ENCODE measurements around the gene HSD17B8. TPM values are rescaled to one million over a fixed set of nuclear protein-coding genes. Genes with fewer than 3 reads are reported as not detected.

Gene HSD17B8
- 1.0 and 1.5 TPM in 2 replicates for total RNA-seq (2014; rRNA removed; shearing (Covaris generic))

DNA sequence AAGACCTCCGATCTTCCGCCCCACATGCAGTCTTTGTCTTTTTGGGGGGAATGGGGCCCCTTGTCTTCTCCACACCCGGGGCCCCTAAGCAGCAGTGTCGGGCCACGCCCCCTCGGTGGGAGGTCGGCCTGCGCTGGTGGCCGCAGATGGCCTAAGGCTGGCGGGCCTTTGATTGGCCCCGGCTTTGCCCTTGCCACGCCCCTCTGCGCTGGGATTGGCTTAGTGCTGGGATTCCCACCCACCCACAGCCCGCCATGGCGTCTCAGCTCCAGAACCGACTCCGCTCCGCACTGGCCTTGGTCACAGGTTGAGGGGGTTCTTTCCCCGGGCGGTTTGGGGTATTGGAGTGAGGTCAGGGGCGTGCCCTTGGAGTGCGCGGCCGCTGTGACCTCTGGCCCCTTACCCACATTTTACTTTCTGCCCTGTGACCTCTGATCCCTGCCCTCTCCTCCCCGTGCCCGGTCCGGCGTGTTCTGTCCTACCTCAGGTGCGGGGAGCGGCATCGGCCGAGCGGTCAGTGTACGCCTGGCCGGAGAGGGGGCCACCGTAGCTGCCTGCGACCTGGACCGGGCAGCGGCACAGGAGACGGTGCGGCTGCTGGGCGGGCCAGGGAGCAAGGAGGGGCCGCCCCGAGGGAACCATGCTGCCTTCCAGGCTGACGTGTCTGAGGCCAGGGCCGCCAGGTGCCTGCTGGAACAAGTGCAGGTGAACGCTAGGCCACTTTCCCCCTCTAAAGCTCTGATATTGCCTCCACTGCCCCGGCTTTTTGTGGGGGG is at the start of gene HSD17B8:
HSD17B8 (plus strand) TSS at position 241 of the 776 bp plus-strand sequence; CDS start at position 255, 14 bp downstream.
- Histone ChIP-seq H3K27ac (no peak within 1 kb of the TSS), H3K27me3 (no peaks in the 10 kb centered on the region), H3K9me3 (replicated peaks) (no peaks in the 10 kb centered on the region), H3K36me3 (peaks cover 24% of the 10 kb centered on the region), H3K4me1 (peaks cover 16% of the 10 kb centered on the region), H3K4me3 (peak within 1 kb of the TSS; percentile 54)
- DNase-seq = peak; percentile 83 to 84

DNA sequence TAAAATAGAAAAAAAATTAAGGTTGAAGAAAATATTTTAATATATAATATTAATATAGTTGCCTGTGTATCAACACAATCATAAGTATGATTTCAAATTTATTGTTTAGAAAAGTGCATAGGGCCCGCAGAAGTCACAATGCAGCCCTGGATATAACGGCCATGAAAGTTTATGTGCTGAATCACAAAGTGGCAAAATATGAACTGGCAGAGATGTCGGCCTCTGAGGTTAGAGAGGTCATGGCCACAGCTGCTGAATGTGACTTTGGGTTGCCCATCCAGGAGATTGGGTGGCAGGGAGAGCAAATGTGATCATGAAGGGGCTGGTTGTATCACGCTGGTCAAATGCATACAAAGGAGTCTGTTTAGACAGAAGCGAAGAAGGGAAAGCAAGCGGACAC is 47.9 kb upstream of the HSD17B8 start:
- Histone ChIP-seq H3K27me3 (peaks cover 9% of the 10 kb centered on the region; the same call in 1 of the 2 replicates), H3K4me3 (no peak overlapping the region), H3K36me3 (no peaks in the 10 kb centered on the region), H3K27ac (no peak overlapping the region), H3K9me3 (replicated peaks) (peaks cover 8% of the 10 kb centered on the region), H3K4me1 (peaks cover 6% of the 10 kb centered on the region; the same call in 1 of the 2 replicates)
- DNase-seq = no peak

DNA sequence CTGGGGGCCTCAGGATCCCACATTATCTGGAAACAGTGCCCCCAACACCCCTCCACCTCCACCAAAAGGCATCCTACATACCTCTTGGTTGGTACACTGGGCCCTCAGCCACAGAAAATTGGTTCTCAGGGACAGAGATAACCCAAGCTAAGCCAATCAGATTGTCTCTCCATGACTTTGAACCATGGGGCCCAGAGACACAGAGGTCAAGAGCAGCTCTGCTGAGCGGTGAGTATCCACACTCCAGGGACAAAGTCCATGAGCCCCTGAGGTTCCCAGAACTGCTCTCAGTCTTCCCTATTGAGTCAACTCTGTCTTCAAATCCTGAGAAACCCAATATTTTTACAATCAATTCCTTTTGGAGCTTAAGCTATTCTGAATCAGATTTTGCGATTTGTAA is 47.5 kb upstream of the HSD17B8 start:
- H3K4me1 ChIP-seq = peaks cover 6% of the 10 kb centered on the region
- H3K36me3 ChIP-seq = no peaks in the 10 kb centered on the region
- no peak overlapping the region for H3K4me3 ChIP-seq
- no peak overlapping the region for H3K27ac ChIP-seq
- H3K27me3 ChIP-seq = peaks cover 9% of the 10 kb centered on the region; the same call in 1 of the 2 replicates
- no peak for DNase-seq
- peaks cover 4% of the 10 kb centered on the region for H3K9me3 ChIP-seq (replicated peaks)

DNA sequence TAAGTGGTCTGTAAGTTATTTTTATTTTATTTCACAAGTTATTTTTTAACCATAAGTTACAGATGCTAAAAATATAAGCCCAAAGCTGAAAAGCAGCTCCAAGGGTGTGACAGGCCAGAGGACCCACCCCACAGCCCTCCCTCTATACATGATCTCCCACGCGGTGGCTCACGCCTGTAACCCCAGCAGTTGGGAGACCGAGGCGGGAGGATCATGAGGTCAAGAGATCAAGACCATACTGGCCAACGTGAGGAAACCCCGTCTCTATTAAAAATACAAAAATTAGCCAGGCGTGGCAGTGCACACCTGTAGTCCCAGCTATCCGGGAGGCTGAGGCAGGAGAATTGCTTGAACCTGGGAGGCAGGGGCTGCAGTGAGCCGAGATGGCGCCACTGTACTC is 44.4 kb upstream of the HSD17B8 start:
- no peak overlapping the region for H3K27ac ChIP-seq
- peaks cover 9% of the 10 kb centered on the region; the same call in 1 of the 2 replicates for H3K27me3 ChIP-seq
- H3K9me3 ChIP-seq (replicated peaks) = no peaks in the 10 kb centered on the region

DNA sequence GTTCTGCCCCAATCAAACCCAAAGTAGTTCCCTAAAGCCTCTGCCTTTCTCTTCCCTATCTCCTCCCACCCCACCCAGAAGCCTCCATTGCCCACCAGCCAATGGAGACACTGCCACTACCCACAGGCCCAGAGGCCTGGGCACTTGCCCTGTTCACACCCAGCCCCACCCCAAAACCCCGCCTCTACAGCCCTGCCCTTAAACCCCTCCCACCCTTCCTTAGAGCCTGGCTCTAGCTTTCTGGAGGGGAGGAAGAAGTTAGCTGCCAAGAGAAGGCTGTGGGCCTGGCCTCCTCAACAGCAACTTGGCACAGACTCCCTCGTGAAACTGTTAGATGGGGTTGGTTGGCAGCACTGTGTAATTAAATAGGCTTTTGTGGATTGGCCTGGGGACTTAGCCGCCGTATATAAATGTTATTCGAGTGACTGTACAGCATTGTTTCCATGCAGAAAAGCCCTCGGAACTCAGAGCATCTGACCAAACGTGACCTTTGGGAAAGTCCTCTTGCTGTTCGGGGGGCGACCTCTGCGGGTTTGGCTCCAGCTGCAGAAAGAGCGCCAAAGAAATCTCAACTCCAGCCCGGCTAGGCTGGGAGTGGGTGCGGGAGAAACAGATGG is 43.6 kb upstream of the HSD17B8 start:
- peak overlapping the region; percentile 41 for H3K27ac ChIP-seq
- H3K36me3 ChIP-seq = no peaks in the 10 kb centered on the region
- peaks cover 10% of the 10 kb centered on the region for H3K4me1 ChIP-seq
- peak overlapping the region; percentile 52 for H3K4me3 ChIP-seq
- no peaks in the 10 kb centered on the region for H3K9me3 ChIP-seq (replicated peaks)
- peaks cover 9% of the 10 kb centered on the region; the same call in 1 of the 2 replicates for H3K27me3 ChIP-seq
- DNase-seq = peak; percentile 62 to 64

More for the DNA sequence above, 44.4 kb upstream of the HSD17B8 start:
- Histone ChIP-seq H3K36me3 (no peaks in the 10 kb centered on the region), H3K4me1 (peaks cover 10% of the 10 kb centered on the region), H3K4me3 (no peak overlapping the region)
- no peak for DNase-seq

DNA sequence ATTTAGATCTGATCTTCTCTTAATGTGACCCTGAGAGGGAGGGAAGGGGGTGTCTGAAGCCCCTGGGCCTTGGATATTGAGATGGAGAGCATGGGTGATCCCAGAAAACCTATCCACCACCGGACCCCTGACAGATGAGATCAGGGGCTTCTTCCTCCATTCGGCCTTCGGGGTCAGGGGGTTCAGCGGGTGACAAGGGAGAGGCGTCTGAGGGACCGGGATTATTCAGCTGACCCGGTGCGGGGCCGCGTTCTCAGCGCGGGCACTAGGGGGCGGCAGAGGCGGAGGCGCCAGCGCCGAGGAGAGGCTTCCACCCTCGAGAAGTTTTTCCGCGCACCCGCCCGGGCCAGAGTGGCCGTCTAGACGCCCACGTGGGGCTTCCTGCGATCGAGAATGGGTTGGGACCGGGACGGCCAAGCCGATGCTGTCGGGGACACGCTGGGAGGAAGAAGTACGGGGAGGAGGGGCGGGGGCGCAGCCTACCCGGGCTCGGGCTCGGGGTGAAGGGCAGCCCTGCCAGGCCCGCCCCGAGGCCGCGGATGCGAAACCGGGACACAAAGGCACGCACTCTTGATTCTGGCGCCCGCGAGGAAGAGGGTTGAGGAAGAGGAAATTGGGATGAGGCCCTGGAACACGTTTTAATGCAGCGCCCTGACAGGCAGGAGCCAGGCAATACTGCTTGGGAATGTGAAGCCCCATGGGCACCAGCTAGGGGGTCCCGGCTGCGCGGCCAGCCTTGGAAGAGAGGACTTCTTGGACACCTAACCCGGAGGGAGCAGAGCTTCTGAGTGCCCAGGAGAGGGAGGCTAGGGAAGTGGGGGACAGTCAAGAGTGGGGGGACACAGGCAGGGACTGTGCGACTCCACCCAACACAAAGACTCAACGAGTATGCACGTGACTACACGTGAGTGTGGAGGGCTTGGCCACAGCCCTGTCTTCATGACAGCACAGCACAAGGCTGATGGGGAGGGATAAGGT is 42.8 kb upstream of the HSD17B8 start:
- no peaks in the 10 kb centered on the region for H3K9me3 ChIP-seq (replicated peaks)
- peaks cover 8% of the 10 kb centered on the region; the same call in 1 of the 2 replicates for H3K27me3 ChIP-seq
- peak overlapping the region; percentile 41 for H3K27ac ChIP-seq
- peak; percentile 76 to 79 for DNase-seq
- peaks cover 10% of the 10 kb centered on the region for H3K4me1 ChIP-seq
- H3K36me3 ChIP-seq = no peaks in the 10 kb centered on the region
- H3K4me3 ChIP-seq = peak overlapping the region; percentile 52

DNA sequence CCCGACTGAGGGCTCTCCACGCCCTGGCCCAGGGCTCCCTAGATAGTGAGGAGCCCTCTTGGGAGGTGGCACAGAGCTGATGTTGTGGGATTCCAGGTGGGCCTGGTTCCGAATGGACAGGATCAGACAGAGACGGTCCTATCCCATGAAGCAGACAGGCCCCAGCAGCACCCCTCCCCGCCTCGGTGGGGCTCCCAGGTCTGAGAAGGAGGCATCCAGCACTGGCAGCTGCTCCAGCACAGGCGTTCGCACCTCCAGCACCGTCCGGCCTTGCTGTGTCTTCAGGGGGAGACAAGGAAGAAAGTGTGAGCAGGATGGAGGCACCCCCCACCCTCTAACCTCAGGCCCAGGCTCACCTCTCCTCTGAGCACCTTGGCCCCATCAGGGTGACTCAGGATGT is 40.9 kb upstream of the HSD17B8 start:
- H3K4me1 ChIP-seq = peaks cover 10% of the 10 kb centered on the region
- H3K9me3 ChIP-seq (replicated peaks) = no peaks in the 10 kb centered on the region
- no peak overlapping the region for H3K27ac ChIP-seq
- no peak for DNase-seq
- H3K36me3 ChIP-seq = no peaks in the 10 kb centered on the region
- H3K4me3 ChIP-seq = no peak overlapping the region
- no peaks in the 10 kb centered on the region for H3K27me3 ChIP-seq

DNA sequence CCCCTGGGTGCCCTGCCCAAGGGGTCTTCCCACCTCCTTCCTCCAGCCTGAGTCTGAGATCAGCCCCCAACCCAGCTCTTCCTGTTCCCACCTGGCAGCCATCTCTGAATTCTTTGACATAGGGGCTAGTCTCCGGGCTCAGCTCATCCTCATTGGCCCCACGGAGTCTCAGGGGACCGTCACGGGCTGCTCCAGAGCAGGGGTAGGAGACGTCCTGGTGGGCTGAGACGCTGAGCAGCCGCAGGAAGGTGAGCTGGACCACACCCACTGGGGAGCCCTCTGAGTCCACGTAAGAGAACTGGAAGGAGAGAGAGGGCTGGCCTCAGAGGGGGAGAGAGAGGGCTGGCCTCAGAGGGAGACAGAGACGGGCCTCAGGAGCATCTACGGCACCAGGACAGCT is 40.3 kb upstream of the HSD17B8 start:
- no peaks in the 10 kb centered on the region for H3K9me3 ChIP-seq (replicated peaks)
- no peaks in the 10 kb centered on the region for H3K36me3 ChIP-seq
- H3K27ac ChIP-seq = no peak overlapping the region
- H3K4me3 ChIP-seq = no peak overlapping the region
- H3K4me1 ChIP-seq = peaks cover 10% of the 10 kb centered on the region
- no peaks in the 10 kb centered on the region for H3K27me3 ChIP-seq
- no peak for DNase-seq

DNA sequence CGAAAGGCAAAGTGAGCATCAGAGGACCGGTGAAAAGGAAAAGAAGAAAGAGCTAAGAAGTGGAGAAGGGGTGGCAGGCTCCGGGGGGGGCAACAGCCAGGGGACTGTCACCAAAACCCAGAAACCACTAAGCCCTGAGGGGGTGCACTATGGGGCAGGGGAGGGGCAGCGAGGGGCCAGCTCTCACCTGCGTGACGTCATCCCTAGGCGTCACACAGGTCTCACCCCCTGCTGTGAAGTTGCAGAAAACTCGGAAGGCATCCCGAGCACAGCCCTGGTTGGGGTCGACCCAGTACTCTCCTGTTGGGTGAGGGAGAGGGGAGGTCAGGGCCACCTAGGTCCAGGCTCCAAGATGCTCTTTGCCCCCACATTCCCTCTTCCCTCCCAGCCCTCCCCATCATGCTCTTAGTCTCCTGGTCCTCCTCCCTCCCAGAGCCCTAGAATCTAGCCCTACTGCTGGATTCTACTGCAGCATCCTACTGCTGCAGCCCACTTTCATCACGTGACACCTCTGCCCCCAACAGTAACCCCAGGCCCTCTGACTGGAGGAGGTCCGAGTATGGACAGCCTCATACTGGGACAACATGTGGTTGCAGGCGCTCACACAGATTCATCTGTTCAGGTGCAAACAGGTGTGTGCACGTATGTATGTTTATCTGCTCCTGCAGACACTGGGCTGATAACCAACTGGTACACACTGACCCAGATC is 39.6 kb upstream of the HSD17B8 start:
- H3K27ac ChIP-seq = no peak overlapping the region
- no peak for DNase-seq
- H3K4me3 ChIP-seq = no peak overlapping the region
- no peaks in the 10 kb centered on the region for H3K36me3 ChIP-seq
- H3K9me3 ChIP-seq (replicated peaks) = no peaks in the 10 kb centered on the region
- no peaks in the 10 kb centered on the region for H3K27me3 ChIP-seq
- H3K4me1 ChIP-seq = peaks cover 10% of the 10 kb centered on the region

DNA sequence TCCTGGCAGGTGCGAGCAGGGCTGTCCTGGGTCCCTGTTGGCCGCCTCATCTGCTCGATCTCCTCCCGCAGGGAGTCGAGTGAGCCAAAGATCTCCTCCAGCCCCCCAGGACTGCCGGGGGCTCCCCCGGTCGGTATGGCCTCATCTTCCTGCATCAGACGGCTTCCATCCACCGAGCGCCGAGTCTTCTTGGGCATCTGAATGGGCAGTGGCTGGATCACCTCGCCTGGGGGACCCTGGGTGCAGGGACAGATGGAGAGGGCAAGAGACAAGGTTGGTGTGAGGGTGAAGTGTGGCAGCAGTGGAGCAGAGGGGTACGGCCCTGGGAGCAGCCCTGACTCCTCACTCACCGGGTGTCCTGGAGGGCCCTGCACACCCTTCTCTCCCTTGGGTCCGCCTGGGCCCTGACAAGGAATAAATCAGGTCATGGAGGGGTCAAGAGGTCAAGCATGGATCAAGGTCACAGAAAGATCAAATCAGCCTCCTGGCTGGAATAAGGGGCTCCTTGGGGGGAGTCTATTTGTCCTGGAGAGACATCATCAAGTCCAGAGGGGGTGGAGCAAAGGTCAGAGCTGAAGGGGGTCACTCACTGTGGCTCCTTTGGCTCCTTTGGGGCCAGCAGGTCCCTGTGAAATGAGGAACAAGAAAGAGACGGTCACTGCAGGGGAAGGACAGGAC is 38.7 kb upstream of the HSD17B8 start:
- Histone ChIP-seq H3K36me3 (no peaks in the 10 kb centered on the region), H3K4me1 (peaks cover 7% of the 10 kb centered on the region), H3K27me3 (no peaks in the 10 kb centered on the region), H3K9me3 (replicated peaks) (no peaks in the 10 kb centered on the region), H3K4me3 (no peak overlapping the region), H3K27ac (no peak overlapping the region)
- no peak for DNase-seq

DNA sequence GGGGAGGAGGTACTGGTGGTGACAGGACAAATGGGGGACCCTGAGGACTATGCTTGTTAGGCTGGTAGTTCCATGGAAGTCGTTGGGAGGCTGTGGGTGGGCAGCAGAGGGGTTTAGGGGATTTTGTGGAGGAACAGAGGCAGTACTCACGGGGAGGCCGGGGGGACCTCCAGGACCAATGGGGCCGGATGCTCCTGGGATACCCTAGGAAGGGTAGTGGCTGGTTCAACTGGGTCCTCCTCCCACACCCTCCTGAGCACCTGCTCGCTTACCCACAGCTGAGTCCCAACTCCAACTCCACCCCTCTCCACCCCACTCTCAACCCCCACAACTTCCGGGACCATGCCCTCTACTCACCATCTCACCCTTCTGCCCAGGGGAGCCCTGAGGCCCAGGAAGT is 38.1 kb upstream of the HSD17B8 start:
- Histone ChIP-seq H3K27ac (no peak overlapping the region), H3K4me3 (no peak overlapping the region), H3K4me1 (peaks cover 4% of the 10 kb centered on the region; the same call in 1 of the 2 replicates), H3K36me3 (no peaks in the 10 kb centered on the region), H3K9me3 (replicated peaks) (no peaks in the 10 kb centered on the region), H3K27me3 (no peaks in the 10 kb centered on the region)
- no peak for DNase-seq

DNA sequence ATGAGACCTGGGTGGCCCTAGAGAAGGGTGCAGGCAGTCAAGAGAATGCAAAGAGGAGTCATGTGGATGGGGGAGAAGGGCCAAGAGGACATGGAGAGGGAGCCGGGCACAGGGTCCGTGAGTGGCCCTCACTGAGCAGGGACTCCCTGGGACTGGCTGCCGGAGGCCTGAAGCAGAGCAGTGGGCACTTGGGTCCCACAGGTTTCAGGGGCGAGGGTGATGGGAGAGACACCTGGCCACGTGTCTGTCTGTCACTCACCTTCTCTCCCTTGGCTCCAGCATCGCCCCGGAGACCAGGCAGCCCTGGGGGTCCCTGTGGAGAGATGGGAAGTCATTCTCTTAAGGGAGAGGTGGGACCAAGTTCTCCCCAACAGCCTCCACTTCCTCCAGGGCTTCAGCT is 37.6 kb upstream of the HSD17B8 start:
- no peak for DNase-seq
- Histone ChIP-seq H3K4me3 (no peak overlapping the region), H3K9me3 (replicated peaks) (no peaks in the 10 kb centered on the region), H3K36me3 (no peaks in the 10 kb centered on the region), H3K27me3 (no peaks in the 10 kb centered on the region), H3K4me1 (peaks cover 4% of the 10 kb centered on the region; the same call in 1 of the 2 replicates), H3K27ac (no peak overlapping the region)

DNA sequence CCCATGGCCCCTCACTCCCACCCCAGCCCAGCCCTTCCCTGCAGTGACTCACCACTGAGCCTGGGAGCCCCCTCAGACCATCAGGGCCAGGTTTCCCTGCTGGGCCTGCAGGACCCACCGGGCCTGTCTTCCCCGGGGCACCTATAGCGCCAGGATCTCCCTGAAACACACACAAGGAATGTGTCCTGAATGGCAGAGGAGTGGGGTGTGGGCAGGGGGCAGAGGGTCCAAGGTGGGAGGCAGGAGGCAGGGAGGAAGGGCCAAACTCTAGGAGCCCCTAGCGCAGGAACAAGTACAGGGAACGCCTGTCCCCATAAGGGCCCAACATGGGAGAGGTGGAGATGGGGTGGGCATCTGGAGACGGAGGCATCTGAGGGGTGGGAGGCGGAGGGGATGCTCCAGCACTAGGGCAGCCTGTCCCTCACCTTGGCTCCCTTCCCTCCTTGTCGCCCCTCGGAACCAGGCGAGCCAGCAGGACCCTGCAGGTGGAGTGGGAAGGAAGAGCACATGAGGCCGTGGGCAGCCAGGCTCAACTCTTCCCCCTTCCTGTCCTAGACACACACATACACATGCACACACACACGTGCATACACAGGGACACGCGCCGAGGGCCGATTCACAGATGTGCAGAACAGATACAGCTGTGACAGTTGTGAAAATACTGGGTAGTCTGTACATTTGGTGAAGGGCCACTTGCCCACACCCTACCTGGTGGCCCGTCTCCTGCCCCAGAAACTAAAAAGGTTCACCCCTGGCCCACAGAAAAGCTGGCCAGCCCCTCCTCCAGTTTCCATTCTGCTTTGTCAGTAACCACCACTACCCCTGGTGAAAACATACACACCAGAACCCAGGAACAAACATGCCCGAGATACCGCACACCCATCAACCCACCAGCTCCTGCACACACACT is 36.8 kb upstream of the HSD17B8 start:
- H3K27me3 ChIP-seq = no peaks in the 10 kb centered on the region
- no peaks in the 10 kb centered on the region for H3K9me3 ChIP-seq (replicated peaks)
- no peaks in the 10 kb centered on the region for H3K36me3 ChIP-seq
- no peak overlapping the region for H3K4me3 ChIP-seq
- no peak for DNase-seq
- no peak overlapping the region for H3K27ac ChIP-seq
- no peaks in the 10 kb centered on the region for H3K4me1 ChIP-seq

All from SJCRH30 (cell line).